Lower leg skin (tissue), 4 donors: ENCODE results near the gene TEX101. TPM values are rescaled to one million over a fixed set of nuclear protein-coding genes. Genes with fewer than 3 reads are reported as not detected.

Source experiments
- DNase-seq, 2 donors: peaks; one replicate each; pipeline ENCODE4 v3.0.0-alpha.2; 2019; ENCODE audit warnings: low spot score in 2 of 2
- H3K4me3 ChIP-seq: fragments of 200-600 bp; sonication (generic); 2 replicates; pipeline ENCODE4 v1.5.1; 2017; ENCODE audit warnings: mild to moderate bottlenecking, low read depth; ENCODE audit not compliant: poor library complexity, severe bottlenecking
- POLR2A ChIP-seq, 2 donors: fragments of 450-650 bp; IDR thresholded peaks; one replicate each; pipeline ENCODE4 v1.6.1; 2016 to 2017; ENCODE audit warnings: antibody characterized with exemption in 2 of 2, mild to moderate bottlenecking in 1 of 2, moderate library complexity in 1 of 2
- WGBS, 2 donors: methylation state at CpG; one replicate each; pipeline ENCODE4 v1.1.5; 2018; 5-methylcytosine and 5-hydroxymethylcytosine counted together
- intact Hi-C: fragments of 100-400 bp; cut with DNase I; formaldehyde crosslinking; loops from one replicate; pipeline ENCODE4 v1.15.0; 2023; ENCODE audit warnings: low total_unique reads
- total RNA-seq, 4 donors: library from RNA; depleted of rRNA; stranded (reverse); fragments of >200 nt; gene quantifications; one replicate each; pipeline ENCODE4 v1.1.0, GENCODE V29; 2016
- TF ChIP-seq, protein P1 (sequence below), 3 donors: fragments of 450-650 bp; IDR thresholded peaks; one replicate each; pipeline ENCODE4 v1.5.1; 2016; ENCODE audit warnings: antibody characterized with exemption in 3 of 3, mild to moderate bottlenecking in 3 of 3, moderate library complexity in 2 of 3

The TEX101 gene
- total RNA-seq, 4 donors from 2014 or later = 0.74 TPM; not detected in 3

DNA sequence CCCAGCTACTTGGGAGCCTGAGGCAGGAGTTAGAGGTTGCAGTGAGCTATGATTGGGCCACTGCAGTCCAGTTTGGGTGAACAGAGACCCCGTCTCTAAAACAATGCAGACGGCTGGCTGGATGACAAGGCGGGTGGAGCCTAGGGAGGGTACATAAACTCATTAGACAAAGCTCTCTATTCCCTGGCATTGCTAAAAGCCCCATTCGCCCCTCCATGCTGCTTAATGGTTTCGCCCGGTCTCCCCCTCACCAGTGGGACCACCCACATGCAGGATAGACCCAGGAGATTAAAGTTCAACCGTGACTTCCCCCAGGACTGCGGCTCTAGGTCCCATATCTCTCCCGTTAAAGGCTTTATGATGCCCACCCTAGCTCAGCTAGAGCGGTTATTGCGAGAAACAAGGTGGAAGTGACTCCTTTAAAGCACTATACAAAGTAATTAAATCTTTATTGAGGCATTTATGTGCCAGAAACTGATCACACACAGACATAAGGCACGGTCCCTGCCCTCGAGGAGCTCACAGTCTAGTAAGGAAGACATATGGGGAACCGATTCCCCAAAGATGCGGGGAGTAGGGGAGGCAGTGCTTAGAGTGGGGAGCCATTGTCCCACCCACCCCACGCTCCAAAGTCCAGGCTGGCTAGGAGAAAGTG is 45.8 kb downstream of the TEX101 start:
- no peak for DNase-seq

DNA sequence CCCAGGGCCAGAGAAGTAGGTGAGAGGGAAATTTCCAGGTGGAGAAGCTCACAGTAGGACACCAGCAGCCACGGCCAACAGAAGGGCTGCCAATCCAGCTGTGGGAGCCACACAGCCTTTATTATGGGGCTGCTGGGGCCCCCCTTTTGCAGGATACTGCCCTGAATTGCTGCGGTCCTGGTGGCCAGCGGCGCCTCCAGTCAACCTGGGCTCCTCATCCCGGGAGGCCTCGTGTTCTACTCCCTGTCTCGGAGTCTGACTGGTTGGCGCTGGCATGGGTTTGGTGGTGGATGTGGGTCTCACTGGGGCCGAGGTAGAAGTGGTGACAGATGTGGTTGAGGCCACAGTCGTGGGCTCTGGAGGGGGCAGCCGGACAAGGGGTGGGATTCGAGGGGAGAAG is 46.6 kb downstream of the TEX101 start:
- intact Hi-C loops = no loop called here
- no peak for DNase-seq

More for the DNA sequence above, 45.8 kb downstream of the TEX101 start:
- TF ChIP-seq, protein P1, sequence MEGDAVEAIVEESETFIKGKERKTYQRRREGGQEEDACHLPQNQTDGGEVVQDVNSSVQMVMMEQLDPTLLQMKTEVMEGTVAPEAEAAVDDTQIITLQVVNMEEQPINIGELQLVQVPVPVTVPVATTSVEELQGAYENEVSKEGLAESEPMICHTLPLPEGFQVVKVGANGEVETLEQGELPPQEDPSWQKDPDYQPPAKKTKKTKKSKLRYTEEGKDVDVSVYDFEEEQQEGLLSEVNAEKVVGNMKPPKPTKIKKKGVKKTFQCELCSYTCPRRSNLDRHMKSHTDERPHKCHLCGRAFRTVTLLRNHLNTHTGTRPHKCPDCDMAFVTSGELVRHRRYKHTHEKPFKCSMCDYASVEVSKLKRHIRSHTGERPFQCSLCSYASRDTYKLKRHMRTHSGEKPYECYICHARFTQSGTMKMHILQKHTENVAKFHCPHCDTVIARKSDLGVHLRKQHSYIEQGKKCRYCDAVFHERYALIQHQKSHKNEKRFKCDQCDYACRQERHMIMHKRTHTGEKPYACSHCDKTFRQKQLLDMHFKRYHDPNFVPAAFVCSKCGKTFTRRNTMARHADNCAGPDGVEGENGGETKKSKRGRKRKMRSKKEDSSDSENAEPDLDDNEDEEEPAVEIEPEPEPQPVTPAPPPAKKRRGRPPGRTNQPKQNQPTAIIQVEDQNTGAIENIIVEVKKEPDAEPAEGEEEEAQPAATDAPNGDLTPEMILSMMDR (IDR thresholded peaks at IDR 0.05) = no peak
- no peak for TF ChIP-seq POLR2A (IDR thresholded peaks at IDR 0.05)
- 83 to 85% methylated on average over 16 of the region's 16 CpGs for WGBS, 2 donors
- intact Hi-C loops = no loop called here
- H3K4me3 ChIP-seq = no peak overlapping the region

DNA sequence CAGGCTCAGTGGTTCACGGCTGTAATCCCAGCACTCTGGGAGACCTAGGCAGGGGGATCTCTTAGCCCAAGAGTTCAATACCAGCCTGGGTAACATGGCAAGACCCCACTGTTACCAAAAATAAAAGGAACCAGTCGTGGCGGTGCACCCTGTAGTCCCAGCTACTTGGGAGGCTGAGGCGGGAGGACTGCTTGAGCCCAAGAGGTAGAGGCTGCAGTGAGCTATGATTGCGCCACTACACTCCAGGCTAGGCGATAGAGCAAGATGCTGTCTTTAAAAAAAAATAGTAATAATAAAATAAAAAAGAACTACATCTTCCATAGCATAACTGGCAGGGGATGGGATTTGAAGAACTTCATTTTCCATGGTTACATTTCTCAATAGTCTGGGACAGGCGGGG is 47.7 kb downstream of the TEX101 start:
- intact Hi-C loops = no loop called here
- no peak overlapping the region for H3K4me3 ChIP-seq
- no peak for TF ChIP-seq POLR2A (IDR thresholded peaks at IDR 0.05)
- 93% methylated on average over 7 of the region's 7 CpGs for WGBS, 2 donors
- DNase-seq = no peak

More for the DNA sequence above, 46.6 kb downstream of the TEX101 start:
- no peak overlapping the region for H3K4me3 ChIP-seq
- TF ChIP-seq, protein P1 (IDR thresholded peaks at IDR 0.05) = no peak
- no peak for TF ChIP-seq POLR2A (IDR thresholded peaks at IDR 0.05)
- WGBS, 2 donors = 88 to 92% methylated on average over 11 to 12 of the region's 12 CpGs

DNA sequence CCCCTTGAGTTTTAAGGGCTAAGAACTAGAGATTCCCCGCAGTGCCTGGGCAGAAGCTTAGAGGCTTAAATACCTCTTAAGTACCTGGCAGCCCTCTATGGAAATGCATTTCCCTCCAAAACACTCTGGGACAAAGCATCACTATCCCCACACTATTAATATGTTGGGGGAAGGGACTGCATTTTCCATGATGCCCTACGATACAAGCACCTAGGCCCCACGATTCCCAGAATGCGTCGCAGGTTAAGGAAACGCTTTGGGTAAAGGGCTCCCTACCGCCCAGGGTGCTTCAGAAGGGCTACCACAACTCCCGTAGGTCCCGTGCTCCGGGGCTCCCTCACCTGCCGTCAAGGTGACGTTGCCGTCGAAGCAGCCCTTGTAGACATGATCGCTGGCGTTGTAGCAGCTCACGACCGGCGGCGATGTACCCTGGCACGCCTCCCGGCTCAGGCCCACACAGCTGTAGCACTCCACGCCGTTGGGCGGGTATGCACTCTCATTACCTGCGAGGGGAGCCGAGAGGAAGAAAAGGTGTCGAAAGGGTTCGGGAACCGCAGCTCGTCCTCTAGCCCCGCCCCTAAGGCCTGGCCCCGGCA is 48.2 kb downstream of the TEX101 start:
- intact Hi-C loops = no loop called here
- no peak for DNase-seq
- 5 to 7% methylated on average over 24 to 33 of the region's 33 CpGs for WGBS, 2 donors
- TF ChIP-seq, protein P1 (IDR thresholded peaks at IDR 0.05) = no peak
- TF ChIP-seq POLR2A (IDR thresholded peaks at IDR 0.05) = no peak
- peak overlapping the region; percentile 35 for H3K4me3 ChIP-seq

DNA sequence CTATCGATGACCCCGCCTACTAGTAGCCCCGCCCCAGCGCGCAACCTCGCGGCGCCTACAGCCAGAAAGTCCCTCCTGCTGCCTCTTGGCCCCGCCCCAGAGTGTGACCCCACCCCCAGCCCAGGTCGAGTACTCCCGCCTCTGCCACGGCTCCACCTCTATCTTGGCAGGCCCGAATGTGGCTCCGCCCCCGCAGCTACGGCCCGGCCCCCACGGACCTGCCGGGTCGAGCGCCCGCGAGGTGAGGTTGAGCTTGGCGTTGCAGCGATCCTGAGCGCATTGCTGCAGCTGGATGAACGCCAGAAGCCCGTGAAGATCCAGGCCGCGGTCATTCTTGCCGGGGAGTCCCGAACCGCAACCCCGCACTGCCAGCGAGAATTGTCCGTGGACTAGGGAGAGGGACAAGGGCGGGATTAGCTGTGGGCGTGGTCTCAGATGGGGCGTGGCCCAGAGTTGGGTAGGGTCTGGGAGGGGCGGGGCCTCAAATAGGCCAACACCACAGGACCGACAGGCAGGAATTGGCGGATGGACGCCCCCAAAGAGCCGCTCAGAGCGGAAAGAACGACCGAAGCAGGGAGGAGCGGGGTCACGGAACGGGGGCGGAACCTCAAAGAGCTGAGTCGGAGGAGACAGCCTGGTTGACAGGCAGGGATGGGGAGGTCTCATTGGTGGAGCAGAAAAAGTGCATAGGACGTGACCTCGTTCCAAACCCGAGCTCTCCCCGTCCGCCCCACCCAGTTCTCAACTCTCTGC is 48.9 kb downstream of the TEX101 start:
- no peak for TF ChIP-seq POLR2A (IDR thresholded peaks at IDR 0.05)
- TF ChIP-seq, protein P1 (IDR thresholded peaks at IDR 0.05) = no peak
- H3K4me3 ChIP-seq = peak overlapping the region; percentile 35
- WGBS, 2 donors = 1% methylated on average over 35 to 46 of the region's 57 CpGs
- intact Hi-C loops = no loop called here
- DNase-seq = peak; percentile 97 to 99

DNA sequence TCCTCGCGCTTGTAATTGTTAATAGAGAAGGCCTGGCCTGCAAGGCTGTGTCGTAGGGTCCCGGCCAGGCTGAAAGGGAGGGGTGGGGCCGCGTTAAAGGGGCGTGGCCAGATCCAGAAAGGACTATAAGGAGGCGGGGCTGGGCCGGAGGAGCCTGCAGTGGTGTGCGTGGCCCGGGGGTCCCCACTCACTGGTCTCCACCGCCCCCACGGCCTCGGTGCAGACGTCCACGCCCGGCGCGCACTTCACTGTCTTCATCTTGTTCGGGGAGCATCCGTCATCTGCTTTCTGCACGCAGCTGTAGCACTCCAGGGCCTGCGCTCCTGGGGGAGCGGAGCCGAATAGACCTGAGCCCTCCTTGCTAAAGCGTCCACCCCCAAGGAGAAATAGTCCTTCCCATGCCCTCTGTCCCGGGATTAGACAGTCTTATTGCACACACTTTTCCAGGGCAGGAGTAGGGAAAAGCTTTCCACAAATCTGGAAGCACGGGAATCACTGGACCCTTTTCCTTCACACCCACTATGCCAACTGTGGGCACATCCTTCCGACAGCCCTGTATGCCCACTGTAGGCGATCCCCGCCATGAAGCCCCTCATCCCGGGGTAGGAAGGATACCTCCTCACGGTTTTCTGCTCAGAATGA is 49.6 kb downstream of the TEX101 start:
- peak; percentile 85 to 96 for DNase-seq
- WGBS, 2 donors = 16 to 28% methylated on average over 21 to 33 of the region's 33 CpGs
- intact Hi-C loops = no loop called here
- H3K4me3 ChIP-seq = peak overlapping the region; percentile 12
- TF ChIP-seq, protein P1 (IDR thresholded peaks at IDR 0.05) = no peak
- no peak for TF ChIP-seq POLR2A (IDR thresholded peaks at IDR 0.05)
